Esophagus muscularis mucosa (tissue), 4 donors: ENCODE data around the gene EFCAB11.

ENCODE experiments used
- EP300 ChIP-seq: sonication (generic); formaldehyde crosslinking; IDR thresholded peaks from one replicate; pipeline ENCODE4 v1.6.1; 2017; ENCODE audit warnings: antibody characterized with exemption
- POLR2A ChIP-seq: fragments of 450-650 bp; IDR thresholded peaks from one replicate; pipeline ENCODE4 v1.6.1; 2017; ENCODE audit warnings: antibody characterized with exemption, moderate library complexity, mild to moderate bottlenecking, low read depth
- POLR2AphosphoS5 ChIP-seq, 2 donors: sonication (generic); formaldehyde crosslinking; IDR thresholded peaks; one replicate each; pipeline ENCODE4 v1.6.1; 2017; ENCODE audit warnings: antibody characterized with exemption in 2 of 2
- TF ChIP-seq, protein P1 (sequence below), 3 experiments: fragments of 200-600 bp in 2 of 3; fragments of 450-650 bp in 1 of 3; sonication (generic) in 2 of 3; IDR thresholded peaks; one replicate each; pipeline ENCODE4 v1.5.1; 2017 to 2019; ENCODE audit warnings: antibody characterized with exemption in 3 of 3, mild to moderate bottlenecking in 2 of 3, moderate library complexity in 1 of 3

DNA sequence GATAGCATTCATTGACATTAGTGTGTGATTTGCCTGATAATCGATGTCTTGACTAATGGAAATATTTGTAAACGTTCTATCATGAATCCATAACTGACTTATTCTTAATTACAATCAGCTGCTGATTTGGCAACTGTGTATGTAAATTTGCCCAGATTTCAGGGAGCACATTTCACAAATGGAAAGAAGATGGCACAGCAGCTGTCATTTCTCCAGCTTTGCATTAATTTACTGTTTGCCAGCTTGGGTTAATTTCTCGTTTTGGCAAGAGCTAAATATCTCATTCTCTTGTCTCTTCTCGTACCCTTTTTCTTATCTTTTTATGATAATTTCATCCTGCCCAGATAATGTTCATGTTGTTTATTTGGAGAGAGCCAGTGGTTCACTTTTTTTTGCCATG, 24.1 kb upstream of the EFCAB11 start:
- TF ChIP-seq, protein P1, sequence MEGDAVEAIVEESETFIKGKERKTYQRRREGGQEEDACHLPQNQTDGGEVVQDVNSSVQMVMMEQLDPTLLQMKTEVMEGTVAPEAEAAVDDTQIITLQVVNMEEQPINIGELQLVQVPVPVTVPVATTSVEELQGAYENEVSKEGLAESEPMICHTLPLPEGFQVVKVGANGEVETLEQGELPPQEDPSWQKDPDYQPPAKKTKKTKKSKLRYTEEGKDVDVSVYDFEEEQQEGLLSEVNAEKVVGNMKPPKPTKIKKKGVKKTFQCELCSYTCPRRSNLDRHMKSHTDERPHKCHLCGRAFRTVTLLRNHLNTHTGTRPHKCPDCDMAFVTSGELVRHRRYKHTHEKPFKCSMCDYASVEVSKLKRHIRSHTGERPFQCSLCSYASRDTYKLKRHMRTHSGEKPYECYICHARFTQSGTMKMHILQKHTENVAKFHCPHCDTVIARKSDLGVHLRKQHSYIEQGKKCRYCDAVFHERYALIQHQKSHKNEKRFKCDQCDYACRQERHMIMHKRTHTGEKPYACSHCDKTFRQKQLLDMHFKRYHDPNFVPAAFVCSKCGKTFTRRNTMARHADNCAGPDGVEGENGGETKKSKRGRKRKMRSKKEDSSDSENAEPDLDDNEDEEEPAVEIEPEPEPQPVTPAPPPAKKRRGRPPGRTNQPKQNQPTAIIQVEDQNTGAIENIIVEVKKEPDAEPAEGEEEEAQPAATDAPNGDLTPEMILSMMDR (IDR thresholded peaks at IDR 0.05): no peak
- no peak for TF ChIP-seq EP300
- no peak for TF ChIP-seq POLR2A
- no peak for TF ChIP-seq POLR2AphosphoS5 (IDR thresholded peaks at IDR 0.05)
